Forelimb muscle (tissue), 1 donor: ENCODE results near the gene DOK7. TPM values are rescaled to one million over a fixed set of nuclear protein-coding genes. Genes with fewer than 3 reads are reported as not detected.

ENCODE experiments used
- DNase-seq: peaks from one replicate; pipeline ENCODE4 v3.0.0-alpha.2; 2013; ENCODE audit warnings: low read depth
- polyA plus RNA-seq: library from polyadenylated mRNA; unstranded; fragments of 120-200 nt; gene quantifications from one replicate; pipeline ENCODE4 v1.2.1, GENCODE V29; 2013; ENCODE audit not compliant: insufficient read length

DOK7 gene
- polyA plus RNA-seq, 1 donor: 18.4 TPM

DNA sequence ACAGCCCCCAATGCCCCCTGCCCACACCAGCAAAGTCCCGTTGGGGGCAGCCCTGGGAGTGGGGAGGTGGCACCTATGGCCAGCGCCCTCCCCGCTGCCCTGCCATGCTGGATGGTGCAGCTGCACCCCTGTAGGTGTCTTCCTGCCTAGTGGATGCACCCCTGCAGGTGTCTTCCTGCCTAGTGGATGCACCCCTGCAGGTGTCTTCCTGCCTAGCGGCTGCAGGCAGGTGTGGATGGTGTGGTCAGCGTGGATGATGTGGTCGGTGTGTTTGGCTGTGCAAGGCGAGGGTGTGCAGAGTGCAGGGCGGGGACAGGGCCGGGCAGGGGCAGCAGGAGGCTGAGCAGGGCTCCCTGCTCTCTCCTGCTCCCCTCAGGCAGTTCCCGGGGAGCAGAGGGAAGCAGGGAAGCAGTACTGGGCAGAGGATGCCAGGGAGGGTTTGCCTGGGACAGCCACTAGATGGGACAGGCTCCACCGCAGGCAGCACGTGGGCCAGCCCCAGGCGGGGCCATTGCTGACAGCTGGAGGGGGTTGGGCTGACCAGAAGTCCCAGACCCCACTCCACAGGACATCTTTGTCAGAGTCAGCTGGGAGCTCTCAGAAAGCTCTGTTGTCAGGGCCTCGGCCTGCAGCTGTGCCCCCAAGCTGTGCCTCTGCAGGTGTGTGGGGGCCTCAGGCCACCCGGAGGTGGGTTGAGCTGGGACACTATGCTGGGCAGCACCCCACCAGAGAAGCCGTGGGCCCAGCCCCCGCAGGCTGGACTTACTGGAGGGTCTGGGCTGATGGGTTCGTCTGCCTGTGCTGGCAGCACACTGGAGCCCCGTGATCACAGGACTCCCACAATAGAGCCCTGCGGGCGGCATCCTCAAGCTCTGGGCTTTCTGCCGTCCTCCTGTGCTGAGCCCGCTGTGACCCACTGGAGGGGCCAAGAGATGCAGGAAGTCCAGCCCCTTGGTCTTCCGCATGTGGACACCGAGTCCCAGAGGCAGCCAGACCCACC lies 23.7 kb downstream of the DOK7 start:
- no peak for DNase-seq

DNA sequence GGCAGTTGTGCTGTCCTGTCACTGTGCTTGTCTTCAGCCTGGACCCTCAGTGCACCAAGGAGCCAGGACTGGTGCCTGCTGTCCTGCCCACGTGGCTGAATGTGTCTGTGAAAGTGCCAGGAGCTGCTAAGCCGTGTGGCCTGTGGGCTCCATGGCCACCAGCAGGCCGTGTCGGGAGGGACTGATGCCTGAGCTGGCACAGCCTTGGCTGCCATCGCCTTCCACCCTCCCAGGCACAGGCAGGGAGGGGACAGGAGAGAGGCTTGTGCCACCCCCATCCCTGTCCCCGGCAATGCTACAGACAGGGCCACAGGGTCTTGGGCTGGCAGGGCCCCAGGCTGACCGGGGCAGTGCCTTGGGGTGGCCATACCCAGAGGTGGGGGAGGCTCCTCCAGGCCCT lies 24.8 kb downstream of the DOK7 start:
- no peak for DNase-seq

DNA sequence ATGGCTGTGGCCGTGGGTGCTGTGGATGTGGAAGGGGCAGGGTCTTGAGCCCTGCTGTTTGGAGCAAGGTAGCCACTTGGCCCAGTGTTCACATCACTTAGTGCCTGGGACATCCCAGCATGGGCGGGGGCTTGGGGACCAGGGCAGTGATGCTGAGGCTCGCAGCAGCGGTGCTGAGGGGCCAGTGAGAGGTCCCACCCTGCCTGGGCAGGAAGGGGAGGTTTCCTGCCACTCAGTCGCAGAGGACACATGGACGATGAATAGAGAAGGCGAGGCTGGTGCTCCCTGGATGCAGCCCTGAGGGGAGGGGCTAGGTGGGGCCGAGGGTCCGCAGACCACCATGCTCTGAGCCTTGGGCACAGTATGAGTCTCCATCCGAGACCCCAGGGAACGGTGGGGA lies 25.7 kb downstream of the DOK7 start:
- DNase-seq: no peak

DNA sequence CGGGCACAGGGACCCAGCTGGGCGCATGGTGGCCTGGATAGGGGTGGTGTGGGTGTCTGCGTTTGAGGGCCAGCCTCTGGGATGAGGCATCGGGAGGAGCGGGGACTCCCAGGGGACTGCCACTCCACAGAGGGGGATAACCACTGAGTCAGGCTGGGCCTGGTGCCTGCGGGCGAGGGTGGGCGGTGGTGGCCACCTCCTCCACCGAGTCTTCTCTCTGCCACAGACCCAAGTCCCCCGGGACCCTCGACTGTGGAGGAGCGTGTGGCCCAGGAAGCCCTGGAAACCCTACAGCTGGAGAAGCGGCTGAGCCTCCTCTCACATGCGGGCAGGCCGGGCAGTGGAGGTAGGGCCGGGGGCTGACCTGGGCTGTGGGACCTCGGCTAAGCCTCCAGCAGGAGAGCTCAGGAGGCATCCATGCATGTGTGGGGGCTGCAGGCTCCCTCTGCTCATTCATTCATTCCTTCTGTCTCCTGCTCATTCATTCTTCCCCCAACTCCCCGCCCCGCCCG lies 26.4 kb downstream of the DOK7 start:
- no peak for DNase-seq

DNA sequence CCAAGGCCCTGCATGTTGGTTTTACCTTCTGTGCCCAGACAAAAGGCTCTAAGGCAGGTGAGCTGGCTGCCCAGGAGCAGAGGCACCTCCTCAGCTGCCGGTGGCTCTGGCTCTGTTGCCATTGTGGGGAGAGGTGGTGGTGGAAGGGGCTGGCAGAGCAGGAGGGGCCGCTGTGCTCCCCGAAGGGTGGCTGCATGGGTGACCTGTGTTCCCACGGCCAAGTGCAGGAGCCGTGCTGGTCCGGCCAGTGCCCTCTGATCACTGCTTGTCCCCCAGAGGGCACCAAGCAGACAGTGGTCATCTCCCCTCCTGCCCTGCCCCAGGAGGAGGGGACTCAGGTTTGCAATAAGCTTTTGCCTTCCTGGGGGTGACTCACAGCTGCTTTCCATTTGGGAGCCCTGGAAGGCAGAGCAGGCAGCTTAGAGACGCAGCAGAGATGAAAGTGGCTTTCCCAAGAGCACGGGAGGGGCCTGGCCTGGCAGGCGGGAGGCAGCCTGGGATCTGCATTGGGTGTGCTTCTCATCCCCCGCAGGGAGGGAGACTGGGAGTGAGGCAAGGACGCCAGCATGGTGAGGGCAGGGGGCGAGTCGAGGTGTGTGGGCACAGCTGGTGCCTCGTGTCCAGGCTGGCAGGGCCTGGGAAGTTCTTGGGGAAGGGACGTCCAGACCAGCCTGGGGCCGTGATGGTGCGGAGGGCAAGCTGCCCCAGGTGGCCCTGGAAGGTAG lies 28.7 kb downstream of the DOK7 start:
- DNase-seq: no peak

- DNase-seq: no peak
Observed at GRCh38 chr4:3492741-3493719, 29.9 kb downstream of the DOK7 start.

- no peak for DNase-seq
Observed at GRCh38 chr4:3493720-3494461, 30.8 kb downstream of the DOK7 start.

DNA sequence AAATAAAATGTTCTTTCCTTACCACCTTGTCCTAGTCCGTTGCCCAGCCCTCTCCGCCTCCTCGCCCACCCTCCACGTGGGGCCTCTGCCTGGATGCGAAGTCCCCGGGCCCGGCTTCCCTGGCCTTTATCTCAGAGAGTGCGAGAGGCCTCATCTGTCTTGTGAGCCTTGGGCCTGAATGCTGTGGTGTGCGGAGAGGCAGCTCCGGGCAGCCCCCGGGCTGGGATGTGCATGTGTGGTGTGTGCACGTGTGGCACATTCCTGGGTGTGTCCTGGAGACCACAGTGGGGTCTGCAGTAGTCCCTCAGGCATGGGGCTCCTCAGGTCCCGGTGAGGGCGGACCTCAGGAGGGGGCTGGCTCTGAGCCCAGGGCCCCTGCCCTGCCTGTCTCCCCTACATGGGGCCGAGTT lies 31.4 kb downstream of the DOK7 start:
- no peak for DNase-seq

- DNase-seq: no peak
Observed at GRCh38 chr4:3495204-3495975, 32.3 kb downstream of the DOK7 start.

GRCh38 chr4:3496021-3496420 lies 32.9 kb downstream of the DOK7 start:
- no peak for DNase-seq

DNA sequence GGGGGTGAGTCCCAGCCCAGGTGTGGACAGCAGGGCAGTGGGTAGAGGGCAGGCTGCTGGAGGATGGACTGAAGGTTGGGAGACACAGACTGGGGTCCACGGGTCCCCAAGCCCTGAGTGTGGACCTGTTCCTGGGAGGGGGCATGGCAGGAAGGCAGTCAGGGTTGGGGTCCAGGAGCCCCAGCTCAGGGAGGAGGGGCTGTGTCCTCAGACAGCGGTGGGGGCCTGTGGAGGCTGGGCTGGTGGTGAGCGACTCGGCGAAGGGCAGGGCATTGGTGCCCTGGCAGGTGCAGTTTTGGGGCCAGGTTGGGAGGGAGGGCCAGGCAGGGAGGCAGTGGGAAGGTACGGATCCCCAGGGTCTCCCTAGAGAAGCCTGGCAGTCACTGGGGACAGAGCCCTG lies 34.0 kb downstream of the DOK7 start:
- DNase-seq: no peak

DNA sequence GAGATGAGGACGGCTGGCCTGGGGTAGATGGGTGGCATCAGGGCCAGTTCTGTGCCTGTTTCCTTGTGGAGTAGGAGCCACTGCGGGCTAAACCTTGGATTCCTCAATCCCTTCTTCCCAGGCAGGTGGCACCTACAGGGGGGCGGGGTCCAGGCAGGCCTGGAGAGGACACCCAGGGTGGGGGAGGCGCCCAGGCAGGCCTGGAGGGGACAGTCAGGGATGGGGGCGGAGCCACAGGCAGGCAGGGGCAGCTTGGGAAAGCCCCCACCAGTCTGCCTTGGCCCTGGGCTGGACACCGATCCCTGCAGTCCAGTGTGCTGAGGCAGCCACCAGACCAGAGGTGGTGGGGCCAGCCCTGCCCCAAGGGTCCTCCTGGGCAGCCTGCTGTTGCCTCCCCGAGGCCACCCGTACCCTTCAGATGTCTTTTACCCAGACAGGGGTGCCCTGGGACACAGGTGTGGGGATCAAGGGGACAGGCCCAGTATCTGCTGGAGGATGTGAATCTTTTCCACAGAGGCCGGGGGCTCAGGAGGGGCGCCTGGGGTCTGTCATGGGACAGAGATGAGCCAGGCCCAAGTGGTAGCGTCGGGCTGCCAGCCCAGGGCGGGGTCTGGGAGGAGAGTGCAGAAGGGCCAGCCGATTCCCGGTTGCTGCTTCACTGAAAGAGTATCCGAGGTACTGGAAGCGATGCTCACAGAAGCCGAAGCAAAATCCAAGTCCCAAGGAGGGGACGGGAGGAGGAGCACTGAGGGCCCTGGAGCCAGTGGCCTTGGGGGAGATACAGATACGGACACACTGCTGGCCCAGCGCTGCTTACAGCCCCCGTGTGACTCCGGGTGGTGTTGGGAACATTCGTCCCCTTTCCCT lies 34.6 kb downstream of the DOK7 start:
- no peak for DNase-seq

- no peak for DNase-seq
Observed at GRCh38 chr4:3498407-3498806, 35.3 kb downstream of the DOK7 start.

DNA sequence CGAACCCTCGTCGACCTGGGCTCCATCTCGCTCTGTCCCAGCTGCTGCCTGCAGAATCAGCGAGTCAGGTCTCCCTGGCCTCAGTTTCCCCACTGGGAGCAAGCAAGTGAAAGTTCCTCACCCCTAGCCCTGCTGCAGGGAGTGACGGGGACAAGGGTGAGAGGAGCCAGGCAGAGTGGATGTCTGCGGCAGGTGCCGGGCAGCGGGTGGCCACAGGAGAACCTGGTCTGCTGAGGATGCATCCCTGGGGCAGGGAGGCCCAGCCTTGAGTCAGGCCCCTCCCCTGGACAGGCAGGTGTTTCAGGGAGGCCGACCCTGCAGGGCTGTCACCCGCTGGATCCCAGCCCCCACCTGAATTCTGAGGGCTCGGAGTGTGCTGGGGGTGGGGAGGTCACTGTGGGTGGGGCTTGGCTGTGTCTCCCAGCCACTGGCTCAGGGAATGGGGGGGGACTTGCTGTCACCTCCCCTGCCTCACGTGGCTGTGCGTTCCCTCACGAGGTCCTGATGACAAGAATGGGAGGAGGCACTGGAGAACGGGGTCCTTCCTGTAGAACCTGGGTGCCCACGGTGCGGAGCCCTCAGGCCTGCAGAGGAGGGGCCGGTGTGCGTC lies 35.9 kb downstream of the DOK7 start:
- DNase-seq: no peak

DNA sequence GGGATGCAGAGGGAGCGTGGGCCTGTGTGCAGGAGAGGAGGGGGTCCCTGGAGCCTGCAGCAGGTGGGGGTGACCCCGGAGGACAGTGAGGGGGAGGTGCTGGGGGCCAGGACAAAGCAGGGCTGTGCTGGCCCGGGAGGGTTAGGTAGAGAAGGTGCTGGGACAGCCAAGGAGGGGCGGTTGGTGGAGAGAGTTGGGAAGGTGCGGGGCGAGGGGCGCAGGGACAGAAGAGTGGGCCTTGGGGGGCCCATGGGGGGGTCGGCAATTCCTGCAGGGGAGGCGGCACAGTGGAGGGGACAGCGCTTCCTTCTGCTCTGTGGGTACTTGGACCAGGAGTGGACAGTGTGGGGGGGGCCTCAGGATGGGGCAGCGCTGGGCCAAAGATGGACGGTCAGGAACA lies 36.6 kb downstream of the DOK7 start:
- no peak for DNase-seq

DNA sequence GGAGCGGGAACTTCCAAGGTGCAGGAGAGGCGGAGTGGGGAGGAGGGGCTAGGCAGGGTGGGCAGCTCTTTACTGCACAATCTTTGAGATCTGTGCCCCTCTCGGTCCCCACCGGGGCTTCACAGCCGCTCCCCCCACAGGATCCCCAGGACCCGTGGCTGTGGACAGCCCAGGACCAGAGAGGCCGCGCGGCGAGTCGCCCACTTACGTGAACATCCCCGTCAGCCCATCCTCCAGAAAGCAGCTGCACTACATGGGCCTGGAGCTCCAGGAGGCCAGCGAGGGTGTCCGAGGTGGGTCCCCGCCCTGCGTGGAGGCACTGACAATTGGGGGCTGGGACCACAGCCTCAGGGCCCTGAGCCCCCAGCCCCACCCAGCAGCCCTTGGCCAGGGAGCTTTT lies 37.0 kb downstream of the DOK7 start:
- no peak for DNase-seq

DNA sequence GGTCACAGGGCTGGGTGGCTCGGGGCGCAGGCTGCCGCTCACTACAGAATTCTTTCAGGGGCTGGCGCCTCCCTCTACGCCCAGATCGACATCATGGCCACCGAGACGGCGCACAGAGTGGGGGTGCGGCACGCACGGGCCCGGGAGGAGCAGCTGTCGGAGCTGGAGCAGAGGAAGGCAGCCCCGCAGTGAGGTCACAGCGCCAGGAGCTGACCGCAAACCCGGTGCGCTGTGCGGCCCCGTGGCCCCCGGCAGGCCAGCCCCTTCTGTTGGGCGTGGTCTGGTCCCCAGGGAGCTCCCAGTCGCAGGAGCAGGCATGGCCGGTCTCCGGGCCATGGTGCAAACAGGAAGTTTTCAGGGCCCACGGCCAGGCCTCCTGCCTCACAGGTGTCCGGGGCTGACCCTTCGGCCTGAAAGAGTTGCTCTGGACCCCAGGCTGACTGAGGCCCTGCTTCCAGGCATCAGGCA lies 37.6 kb downstream of the DOK7 start:
- DNase-seq: no peak

DNA sequence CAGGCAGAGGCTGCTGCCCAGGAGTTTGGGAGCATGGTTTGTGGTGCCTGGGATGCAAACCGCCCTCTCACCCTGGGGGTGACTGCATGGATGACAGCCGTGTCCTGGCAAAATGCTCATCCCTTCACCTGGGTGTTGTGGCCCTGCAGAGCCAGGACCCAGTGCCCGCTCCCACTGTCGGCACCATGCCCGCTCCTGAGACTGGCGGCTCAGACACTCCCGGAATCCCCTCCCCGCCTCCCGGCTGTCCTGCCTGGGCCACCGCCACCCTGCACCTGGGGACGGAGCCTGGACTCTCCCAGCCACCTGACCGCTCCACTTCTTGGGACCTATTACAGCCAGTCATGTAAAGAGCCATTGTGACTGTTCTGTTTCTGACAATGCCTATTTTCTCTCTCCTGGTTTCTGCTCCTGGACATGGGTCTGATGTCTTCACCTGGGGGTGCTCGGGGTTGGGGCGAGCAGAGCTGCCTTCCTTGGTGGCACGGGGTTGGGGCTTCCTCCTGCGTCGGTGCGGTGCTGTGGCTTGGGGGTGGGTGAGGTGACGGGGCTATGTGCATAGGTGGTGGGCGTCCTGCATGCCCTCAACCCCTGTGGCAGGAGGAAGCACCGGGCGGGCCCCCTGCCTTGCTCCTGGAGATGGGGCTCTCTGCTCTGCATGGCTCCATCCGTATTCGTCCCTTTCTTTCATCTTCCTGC lies 38.2 kb downstream of the DOK7 start:
- no peak for DNase-seq
